Measurements from ENCODE around the gene EXTL1.

- TF ChIP-seq CTCF (IDR thresholded peaks at IDR 0.05; ENCODE audit: insufficient read depth, low read depth, low read length) (no peak), EZH2 (IDR thresholded peaks at IDR 0.05; ENCODE audit: insufficient read depth, low read length) (no peak)
Observed at GRCh38 chr1:26079178-26079563, 57.6 kb downstream of the EXTL1 start.
